Measurements from ENCODE around the gene BCS1L. TPM values are rescaled to one million over a fixed set of nuclear protein-coding genes. Genes with fewer than 3 reads are reported as not detected.

The BCS1L gene
- total and polyA plus RNA-seq, 9 of the 15 experiments (the other 6 are each of a cell fraction or from before 2014, with no cell fraction given) = 37.6 to 103 (median 56.7) TPM

DNA sequence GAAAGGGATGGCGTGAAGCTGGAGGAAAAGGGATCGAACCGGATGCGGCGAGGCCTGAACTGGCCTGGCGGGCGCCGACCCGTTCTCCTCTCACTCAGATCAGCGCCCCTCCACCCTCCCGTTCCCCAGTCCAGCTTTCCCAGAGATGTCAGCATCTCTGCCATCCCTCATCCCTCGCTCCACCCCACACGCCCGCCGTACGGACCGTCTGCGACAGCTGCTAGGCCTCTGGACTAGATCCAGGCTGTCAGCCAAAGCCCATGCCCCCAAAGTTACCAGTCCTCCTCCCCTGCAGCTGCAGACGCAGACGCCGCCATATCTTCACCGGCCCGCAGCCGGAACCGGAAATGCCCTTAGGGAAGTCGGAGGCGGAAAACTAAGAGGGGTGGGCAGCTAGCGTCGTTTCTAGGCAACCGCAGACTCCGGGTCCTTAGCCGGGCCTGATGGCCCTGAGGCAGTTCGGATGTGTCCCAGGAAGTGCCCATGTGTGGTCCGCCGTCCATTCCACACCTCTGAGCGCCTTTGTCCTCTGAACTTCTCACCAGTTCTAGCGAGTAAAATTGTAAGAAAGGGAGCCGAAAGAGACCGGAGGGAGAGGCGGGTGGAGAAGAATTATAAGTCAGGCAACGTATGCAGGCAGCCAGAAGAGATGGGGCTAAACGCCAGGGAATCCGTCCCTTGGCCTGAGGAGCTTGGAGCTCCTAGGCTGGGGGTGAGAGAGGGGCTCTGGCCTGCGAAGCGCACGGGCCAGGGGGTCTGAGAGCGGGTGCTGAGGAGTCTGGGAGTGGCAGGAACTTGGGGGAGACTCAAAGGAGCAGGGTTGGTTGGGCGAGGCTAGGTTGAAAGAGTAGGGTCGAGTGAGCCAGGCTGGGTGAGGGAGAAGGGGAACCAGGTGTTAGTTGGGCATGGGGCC, 12.4 kb downstream of the BCS1L start, which contains the start of the genes RNF25 and STK36 (continued):
- TF ChIP-seq, protein P1, sequence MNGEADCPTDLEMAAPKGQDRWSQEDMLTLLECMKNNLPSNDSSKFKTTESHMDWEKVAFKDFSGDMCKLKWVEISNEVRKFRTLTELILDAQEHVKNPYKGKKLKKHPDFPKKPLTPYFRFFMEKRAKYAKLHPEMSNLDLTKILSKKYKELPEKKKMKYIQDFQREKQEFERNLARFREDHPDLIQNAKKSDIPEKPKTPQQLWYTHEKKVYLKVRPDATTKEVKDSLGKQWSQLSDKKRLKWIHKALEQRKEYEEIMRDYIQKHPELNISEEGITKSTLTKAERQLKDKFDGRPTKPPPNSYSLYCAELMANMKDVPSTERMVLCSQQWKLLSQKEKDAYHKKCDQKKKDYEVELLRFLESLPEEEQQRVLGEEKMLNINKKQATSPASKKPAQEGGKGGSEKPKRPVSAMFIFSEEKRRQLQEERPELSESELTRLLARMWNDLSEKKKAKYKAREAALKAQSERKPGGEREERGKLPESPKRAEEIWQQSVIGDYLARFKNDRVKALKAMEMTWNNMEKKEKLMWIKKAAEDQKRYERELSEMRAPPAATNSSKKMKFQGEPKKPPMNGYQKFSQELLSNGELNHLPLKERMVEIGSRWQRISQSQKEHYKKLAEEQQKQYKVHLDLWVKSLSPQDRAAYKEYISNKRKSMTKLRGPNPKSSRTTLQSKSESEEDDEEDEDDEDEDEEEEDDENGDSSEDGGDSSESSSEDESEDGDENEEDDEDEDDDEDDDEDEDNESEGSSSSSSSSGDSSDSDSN (IDR thresholded peaks at IDR 0.05; ENCODE audit: borderline replicate concordance in 1 of 2, low read depth in 2 of 2, low read length in 2 of 2) = no peak
- TF ChIP-seq MYC (IDR thresholded peaks at IDR 0.05; ENCODE audit: low read depth, low read length) (peak; percentile 11; the same call in 1 of the 2 replicates), MYC (CRISPR knock-in tag; IDR thresholded peaks at IDR 0.05; ENCODE audit: borderline replicate concordance, low read depth) (no peak), CREB3L1 (IDR thresholded peaks at IDR 0.05; ENCODE audit: borderline replicate concordance, low read depth) (no peak), HNRNPK (IDR thresholded peaks at IDR 0.05; ENCODE audit: low read depth, low read length, poor library complexity, severe bottlenecking) (no peak), SMAD1 (IDR thresholded peaks at IDR 0.05; ENCODE audit: low read depth, low read length, partially characterized antibody) (no peak), ZNF146 (CRISPR knock-in tag; IDR thresholded peaks at IDR 0.05; ENCODE audit: unreplicated experiment) (no peak), FOXM1 (IDR thresholded peaks at IDR 0.05; ENCODE audit: low read depth) (no peak), FOXM1 (CRISPR knock-in tag; IDR thresholded peaks at IDR 0.05; ENCODE audit: low read depth) (no peak), NELFE (IDR thresholded peaks at IDR 0.05; ENCODE audit: insufficient read depth, insufficient read length) (no peak), CBX2 (IDR thresholded peaks at IDR 0.05; ENCODE audit: insufficient read depth, low read length, poor library complexity, severe bottlenecking) (no peak)
- TF ChIP-seq, protein P2, sequence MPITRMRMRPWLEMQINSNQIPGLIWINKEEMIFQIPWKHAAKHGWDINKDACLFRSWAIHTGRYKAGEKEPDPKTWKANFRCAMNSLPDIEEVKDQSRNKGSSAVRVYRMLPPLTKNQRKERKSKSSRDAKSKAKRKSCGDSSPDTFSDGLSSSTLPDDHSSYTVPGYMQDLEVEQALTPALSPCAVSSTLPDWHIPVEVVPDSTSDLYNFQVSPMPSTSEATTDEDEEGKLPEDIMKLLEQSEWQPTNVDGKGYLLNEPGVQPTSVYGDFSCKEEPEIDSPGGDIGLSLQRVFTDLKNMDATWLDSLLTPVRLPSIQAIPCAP (CRISPR knock-in tag; IDR thresholded peaks at IDR 0.05; ENCODE audit: borderline replicate concordance) = no peak

All from K562 (cell line).